GM18511 (cell line): ENCODE data around the gene SLC14A1.

Experiments
- ATAC-seq: cut with Tn5 transposase; IDR thresholded peaks from one replicate; pipeline ENCODE4 v1.9.1; 2021; ENCODE audit warnings: mild to moderate bottlenecking, moderate library complexity; ENCODE audit not compliant: unreplicated experiment

The SLC14A1 gene

DNA sequence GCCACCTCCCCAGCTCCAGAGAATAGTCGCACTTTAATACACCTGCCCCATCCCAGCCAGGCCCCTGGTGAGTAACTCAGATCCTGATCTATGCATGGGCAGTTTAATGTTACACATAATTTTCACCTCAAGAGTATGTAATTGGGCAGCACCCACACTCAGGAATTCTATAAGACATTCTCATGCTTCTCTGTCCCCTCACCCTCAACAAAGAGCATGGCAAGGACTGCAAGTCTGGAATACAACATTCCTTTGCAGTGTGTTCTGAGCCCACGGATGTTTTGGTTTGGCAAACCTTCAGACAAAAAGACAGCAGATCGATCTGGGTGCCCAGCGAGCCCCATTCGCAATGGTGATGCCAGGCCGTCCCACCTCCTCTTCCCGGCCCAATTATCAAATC lies 4.9 kb upstream of the SLC14A1 start:
- no peak for ATAC-seq

DNA sequence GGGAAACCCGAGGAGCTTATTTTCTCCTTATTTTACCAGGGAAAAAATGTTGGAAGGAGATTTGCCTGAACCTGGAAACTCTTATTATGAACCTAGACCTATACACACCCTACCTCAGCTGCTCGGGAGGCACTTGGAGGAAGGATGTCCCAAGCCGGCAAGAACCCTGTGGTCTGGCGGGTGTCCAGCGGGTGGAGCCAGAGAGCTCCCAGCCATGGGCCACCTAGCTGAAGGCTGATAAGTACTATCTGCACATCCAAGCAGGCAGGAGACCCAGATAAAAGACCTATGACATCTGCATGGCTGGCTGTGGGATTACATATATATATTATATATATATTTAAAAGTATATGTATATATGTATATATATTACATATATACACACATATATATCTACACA lies 1.1 kb upstream of the SLC14A1 start:
- peak; percentile 94 for ATAC-seq

DNA sequence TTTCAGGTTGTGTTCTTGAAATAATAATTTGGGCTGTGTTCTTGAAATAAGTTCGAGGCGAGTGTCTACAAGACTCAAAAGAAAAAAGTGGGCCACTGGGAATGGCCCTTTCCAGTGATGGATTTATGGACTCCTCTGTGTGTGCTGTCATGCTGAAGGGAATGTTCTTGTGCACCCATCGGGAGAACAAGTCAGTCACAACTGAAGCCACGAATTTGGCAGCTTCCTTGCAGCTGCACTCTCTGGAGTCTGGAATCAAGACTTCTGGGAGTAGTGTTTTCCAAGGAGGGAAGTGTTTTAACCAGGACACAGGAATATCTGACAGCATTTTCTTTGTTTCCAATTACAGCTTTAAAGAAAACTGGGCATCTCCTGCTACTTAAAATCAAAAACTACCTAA lies 620 bp downstream of the SLC14A1 start:
- no peak for ATAC-seq

DNA sequence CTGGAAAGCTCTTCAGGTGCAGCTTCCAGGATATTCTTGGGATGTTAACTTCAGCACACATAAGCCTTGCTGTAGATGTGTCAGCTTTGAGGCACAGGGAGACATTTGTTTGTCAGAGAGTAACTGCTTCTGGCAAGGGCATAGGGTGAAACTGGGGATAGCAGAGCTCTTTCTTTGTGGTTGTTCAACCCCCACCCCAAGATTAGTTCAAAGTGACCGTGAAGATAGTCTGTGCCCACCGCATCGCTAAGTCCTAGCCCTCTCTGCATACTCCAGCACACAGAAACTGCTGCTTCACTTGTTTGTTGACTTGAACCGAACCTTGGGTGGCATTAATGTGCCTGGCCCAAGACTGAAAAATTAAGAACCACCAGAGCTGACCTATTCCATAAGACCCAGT lies 1.4 kb downstream of the SLC14A1 start:
- ATAC-seq, result no peak

DNA sequence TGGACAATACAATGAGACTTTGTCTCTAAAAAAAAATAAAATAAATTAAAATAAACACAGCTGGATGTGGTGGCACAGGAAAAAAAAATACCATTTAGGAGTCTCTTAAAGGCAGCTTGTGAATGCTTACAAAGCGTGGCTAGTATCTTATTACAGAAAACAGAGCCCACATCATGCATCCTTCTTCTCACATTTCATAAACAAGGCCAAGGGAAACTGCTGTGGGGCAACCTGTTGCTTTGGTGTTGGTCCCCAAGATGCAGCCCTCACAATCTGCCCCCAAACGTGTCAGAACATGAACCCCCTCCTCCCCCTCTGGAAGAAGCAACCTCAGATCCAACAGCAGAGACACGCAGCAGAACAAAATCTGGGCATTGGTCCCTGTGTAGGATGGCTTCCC lies 2.6 kb downstream of the SLC14A1 start:
- no peak for ATAC-seq

DNA sequence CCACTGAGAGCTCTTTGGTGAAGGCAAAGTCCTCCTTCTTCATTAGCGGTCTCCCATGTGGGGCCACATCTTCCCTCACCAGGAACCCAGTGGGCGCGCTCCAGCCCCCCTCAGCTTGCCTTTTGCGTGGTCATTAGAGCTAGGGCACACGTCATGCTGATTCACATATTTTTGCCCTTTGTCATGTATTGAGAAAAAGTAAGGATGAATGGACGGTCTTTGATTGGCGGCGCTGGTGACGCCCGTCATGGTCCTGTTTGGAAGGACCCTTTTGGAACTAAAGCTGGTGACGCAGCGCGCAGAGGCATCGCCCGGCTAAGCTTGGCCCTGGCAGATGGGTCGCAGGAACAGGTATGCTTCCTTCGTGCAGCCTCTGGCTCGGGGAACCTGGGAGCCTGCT lies 3.1 kb downstream of the SLC14A1 start:
- no peak for ATAC-seq

DNA sequence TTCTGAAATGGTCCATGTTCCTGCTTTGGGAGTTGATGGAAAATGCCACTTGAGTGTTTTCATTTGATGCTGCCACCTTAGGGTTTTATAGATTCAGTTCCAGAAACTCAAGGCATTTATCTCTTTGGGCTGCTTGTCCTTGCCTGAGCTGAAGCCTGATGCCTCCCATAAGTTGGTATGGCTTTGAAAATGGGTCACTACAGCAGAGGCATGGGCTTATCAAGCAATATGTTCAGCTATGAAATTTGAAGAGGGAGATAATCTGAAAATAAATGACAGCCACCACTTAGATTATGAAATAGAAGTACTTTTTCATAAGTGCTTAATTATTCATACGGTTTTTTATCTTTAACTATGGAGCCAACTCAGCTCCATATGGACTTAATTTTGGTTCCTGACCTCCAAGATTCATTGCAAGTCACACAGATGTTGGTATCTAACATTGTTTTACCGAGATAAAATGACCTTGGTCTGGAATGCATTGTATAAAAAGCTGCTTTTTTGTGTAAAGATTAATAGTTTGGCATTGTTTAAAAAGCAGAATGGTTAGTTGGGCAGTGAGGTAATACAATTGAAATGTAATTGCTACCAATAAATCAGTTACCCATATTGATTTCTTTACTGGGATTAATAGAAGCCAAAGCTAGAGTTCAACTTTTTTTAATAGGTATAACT lies 4.5 kb downstream of the SLC14A1 start:
- no peak for ATAC-seq

DNA sequence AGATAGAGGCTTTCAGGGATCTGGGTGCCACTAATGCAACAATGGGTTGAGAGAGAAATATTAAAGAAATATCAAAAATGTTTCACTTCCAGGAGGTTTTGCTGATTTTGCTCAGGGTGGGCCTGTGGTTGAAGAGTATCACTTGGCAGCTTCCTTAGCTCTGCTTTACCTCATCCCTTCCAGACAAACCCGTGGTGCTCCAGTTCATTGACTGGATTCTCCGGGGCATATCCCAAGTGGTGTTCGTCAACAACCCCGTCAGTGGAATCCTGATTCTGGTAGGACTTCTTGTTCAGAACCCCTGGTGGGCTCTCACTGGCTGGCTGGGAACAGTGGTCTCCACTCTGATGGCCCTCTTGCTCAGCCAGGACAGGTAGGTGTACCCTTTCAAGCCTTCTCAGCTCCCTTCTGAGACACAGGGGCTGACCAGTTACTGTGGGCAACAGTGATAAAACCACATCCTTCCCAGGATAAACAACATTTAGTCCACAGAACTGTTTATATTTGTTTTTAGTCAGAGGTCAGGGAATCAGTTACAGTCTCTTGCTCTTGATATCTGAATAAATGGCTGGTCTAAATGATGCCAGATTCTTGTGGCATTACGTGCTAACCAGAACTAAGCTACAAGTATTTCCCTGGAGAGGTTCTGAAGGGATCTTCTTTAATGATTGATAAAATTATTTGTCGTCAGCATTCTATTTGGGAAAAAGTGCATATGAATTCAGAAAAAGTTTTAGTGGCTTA lies 7.0 kb downstream of the SLC14A1 start:
- ATAC-seq, result no peak

DNA sequence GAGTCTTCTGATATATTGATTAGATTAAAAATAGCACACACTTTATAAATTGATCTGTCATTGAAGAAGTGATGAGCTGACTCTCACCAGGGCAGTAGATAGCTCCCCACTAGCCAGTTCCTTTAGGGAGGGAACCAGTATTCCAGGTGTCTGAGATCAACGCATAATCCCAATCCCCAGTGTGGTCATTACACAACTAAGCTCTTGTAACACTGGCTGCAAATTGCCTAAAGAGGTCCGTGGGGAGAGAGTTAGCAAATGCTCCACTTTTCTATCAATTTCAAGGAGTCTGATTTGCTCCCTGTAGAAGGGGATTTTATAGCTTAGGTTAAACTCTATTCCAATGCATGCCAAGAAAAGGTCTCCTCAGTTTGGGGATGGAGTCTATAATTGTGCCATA lies 7.7 kb downstream of the SLC14A1 start:
- no peak for ATAC-seq

DNA sequence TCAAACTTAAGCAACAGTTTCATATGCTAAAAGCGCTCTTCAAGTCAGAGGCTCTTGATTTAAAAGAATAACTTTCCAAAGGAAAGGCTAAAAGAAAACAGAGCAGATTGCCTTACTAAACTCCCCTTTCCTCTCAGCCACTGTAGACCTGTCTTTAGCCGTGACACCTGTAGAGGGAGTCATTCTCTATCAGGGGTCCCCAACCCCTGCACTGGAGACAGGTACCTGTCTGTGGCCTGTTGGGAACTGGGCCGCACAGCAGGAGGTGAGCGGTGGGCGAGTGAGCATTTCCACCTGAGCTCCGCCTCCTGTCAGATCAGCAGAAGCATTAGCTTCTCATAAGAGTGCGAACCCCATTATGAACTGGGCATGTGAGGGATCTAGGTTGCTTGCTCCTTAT lies 9.6 kb downstream of the SLC14A1 start:
- no peak for ATAC-seq

DNA sequence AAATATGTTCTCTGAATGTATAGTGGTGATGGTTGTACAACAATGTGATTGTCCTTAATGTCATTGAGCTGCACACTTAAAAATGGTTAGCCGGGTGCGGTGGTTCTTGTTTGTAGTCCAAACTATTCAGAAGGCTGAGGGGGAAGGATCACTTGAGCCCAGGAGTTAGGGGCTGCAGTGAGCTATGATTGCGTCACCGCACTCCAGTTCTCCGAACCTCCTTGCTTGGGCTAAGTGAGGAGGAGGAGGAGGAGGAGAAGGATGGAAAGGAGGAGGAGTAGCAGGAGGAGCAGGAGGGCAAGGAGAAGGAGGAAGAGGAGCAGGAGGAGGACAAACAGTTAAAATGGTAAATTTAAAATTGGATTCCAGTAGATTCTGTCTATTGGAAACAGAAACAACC lies 10.5 kb downstream of the SLC14A1 start:
- no peak for ATAC-seq

DNA sequence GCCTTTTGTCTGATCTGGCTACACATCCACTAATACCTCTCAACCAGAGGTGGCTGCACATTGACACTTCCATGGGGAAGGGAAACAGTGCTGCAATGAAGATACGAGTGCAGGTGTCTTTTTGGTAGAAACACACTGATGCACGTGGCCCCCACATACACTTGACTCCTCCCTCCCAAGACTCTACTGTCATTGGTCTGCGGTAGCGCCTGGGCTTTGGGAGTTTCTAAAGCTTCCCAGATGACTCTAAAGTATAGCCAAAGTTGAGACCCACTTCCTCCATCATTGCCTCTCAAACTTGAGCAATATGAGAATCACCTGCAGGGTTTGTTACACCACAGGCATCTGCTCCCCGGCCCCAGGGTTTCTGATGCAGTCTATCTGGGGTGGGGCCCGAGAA lies 11.0 kb downstream of the SLC14A1 start:
- ATAC-seq, result no peak

DNA sequence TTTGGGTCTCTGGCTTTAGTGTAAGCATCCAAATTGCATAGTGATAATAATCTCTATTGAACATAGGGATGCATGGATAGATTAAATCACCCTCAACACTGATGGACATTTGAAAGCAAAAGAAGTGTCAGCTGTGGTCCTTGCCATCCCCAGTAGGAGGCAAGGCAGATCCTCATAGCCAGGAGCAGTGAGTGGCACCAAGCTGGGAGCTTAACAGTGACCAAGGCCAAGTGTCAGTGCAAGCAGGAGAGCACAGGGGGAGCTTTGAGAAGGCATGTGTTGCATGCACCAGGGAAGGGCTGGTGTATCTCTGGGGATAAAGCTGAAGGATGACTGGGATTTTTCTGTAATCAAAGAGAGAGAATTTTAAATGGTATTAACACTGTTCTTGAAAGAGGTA lies 14.7 kb downstream of the SLC14A1 start:
- ATAC-seq, result no peak

DNA sequence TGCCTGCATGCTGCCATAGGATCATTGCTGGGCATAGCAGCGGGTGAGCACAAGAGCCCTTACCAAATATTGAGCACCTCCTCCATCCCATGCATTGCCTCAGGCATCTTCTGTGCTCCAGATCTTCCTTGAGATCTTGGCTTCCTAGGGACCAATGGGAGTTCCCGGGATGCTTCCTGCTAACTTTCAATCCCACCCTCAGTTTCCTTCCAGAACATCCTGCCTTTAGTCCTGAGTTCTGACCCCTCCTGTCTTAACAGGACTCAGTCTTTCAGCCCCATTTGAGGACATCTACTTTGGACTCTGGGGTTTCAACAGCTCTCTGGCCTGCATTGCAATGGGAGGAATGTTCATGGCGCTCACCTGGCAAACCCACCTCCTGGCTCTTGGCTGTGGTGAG lies 15.3 kb downstream of the SLC14A1 start:
- no peak for ATAC-seq

DNA sequence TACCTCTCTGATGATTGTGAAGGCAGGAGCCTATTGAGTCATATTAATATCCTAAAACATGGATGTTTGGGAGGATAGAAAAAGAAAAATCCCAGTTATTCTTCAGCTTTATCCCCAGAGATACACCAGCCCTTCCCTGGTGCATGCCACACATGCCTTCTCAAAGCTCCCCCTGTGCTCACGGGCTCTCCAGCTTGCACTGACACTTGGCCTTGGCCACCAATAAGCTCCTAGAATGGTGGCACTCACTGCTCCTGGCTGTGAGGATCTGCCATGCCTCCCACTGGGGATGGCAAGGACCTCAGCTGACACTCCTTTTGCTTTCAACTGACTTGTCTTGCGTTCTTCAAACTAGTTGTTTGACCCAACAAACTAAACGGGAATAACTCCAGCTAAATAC lies 15.9 kb downstream of the SLC14A1 start:
- ATAC-seq, result no peak

DNA sequence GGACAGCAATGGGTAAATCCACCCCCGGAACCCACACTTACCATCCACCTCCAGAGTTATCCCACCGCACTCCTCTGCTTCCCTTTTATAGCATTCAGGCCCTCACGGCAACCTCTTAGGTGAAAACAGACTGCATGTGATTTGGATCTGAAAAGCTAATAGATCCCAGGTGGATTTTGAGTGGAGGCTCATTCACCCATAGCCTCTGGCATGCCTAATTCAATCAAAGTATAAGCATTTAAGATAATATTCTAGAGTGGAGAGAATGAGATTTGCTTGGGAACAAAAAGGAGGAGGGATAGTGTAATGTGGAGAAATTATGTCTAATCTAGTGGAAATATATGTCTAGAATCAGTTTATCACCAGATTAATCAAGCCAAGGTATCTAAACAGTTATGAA lies 17.1 kb downstream of the SLC14A1 start:
- no peak for ATAC-seq

DNA sequence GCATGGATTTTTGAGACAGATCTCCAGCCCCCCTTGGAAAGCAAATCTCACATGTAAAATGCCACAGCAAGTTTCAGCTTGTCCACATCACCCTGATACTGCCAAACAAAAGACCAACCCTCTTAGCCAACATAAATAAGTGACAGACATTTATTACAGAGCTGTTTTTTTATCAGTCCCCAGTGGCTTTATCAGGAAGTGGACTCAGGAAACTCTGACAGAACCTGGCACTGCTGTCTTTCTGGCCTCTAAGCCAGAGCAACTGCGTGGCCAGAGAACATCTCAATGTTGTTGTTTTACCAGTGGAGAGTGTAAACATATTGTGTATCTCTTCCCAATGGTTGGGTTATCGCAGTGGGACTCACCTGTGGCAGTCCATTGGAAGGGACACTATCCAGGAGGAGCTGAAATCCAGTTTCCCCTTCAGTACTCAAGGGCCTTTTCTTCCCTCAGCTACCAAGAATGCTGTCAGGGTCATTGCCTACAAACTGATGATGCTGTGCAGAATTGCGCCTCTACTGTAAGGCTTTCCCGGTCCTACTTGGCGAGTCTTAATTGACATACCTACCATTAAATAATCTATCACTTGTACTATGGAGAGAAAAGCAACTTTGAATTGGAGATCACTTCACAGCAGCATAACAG lies 22.0 kb downstream of the SLC14A1 start:
- no peak for ATAC-seq

DNA sequence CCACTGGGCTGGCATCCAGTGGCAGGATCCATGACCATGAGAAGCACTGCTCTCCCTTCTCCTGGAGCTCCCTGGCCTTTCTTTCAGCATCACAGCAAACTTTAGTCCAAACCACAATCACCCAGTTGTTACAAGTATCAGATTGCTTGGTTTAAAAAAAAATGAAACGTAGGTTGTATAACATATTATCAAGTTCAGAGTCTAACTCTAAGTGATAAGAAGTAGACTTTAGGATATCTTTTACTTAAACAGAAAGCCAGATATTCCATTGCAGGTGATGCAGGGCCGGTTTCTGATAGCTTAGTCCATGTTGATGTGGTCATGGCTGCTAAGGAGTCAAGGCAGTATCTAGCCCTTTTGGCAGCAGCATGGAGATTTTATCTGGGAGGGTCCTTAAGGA lies 24.5 kb downstream of the SLC14A1 start:
- ATAC-seq, result no peak

DNA sequence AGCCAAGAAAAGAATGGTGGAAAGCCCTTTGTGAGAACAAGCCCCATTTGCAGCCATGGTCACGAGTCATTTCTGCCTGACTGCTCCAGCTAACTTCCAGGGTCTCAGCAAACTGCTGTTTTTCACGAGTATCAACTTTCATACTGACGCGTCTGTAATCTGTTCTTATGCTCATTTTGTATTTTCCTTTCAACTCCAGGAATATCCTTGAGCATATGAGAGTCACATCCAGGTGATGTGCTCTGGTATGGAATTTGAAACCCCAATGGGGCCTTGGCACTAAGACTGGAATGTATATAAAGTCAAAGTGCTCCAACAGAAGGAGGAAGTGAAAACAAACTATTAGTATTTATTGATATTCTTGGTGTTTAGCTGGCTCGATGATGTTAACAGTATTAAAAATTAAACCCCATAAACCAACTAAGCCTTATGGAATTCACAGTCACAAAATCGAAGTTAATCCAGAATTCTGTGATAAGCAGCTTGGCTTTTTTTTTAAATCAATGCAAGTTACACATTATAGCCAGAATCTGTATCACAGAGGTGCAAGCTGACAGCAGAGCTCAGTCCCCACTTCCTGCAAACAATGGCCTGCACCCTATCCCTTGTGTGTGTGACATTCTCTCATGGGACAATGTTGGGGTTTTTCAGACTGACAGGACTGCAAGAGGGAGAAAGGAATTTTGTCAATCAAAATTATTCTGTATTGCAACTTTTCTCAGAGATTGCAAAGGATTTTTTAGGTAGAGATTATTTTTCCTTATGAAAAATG lies 26.1 kb downstream of the SLC14A1 start:
- peak; percentile 75 for ATAC-seq

DNA sequence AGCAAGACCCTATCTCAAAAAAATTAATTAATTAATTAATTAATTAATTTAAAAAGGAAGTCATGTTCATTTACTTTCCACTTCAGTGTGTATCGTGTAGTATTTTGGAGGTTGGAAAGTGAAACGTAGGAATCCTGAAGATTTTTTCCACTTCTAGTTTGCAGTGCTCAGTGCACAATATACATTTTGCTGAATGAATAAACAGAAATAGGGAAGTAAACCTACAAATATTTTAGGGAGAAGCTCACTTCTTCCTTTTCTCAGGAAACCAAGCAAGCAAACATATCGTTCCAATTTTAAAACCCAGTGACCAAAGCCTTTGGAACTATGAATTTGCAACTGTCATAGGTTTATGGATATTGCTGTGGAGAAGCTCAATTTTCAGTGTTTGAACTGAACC lies 27.8 kb downstream of the SLC14A1 start:
- ATAC-seq, result no peak

DNA sequence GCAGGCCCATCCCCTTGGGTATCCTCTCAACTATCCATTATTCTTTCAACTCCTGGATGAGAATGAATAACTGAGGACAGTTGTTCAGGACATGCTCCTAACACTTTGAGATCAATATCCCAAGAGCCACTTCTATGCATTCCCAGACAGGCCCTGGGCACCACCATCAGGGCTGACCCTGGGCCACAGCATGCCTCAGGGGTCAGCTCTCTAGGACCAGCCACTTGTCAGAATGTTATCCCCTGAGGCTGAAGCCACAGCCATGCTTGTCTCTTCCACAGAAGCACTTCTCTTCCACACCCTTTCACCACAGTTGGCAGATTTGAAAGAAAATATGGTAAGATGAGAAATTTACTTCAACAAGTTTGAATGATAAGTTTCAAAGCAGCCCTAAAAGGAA lies 28.7 kb downstream of the SLC14A1 start:
- no peak for ATAC-seq

DNA sequence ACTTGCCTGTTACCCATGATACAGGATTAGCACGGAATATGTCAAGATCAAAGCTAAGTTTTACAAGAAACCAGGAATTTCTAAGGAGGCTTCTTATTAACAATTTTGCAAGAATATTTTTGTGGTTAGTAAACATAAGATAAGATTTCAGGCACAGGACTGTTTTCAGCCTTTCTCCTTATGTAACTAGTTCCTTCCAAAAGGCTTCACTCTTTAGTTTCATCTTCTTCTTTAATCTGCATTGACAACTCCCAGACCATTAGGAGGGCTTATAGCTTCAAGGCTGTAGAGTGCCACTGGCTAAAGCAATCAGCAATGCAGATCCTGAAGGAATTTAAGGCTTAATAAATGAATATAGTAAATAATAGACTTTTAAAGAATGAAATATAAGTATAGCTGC lies 29.3 kb downstream of the SLC14A1 start:
- no peak for ATAC-seq
